NB4 (cell line): Measurements from ENCODE around the gene POLR3B.

Source experiments
- DNase-seq: peaks from one replicate; pipeline ENCODE4 v3.0.0; 2010; ENCODE audit warnings: low read depth
- H3K4me3 ChIP-seq: one replicate; pipeline ENCODE4 v1.5.1; 2011; ENCODE audit warnings: mild to moderate bottlenecking, low read depth, low read length, moderate library complexity
- CTCF ChIP-seq: IDR thresholded peaks from one replicate; pipeline ENCODE4 v1.5.1; 2012; ENCODE audit warnings: low read depth, low read length
- MAX ChIP-seq: IDR thresholded peaks from 2 replicates; pipeline ENCODE4 v1.6.1; 2011; ENCODE audit warnings: low read depth, low read length
- MYC ChIP-seq: IDR thresholded peaks from 2 replicates; pipeline ENCODE4 v1.6.1; 2011; ENCODE audit warnings: low read depth, low read length
- POLR2A ChIP-seq: IDR thresholded peaks from 2 replicates; pipeline ENCODE4 v1.6.1; 2011; ENCODE audit warnings: mild to moderate bottlenecking; ENCODE audit not compliant: insufficient read length; ENCODE audit errors: extremely low read depth

Gene POLR3B

GRCh38 chr12:106412563-106412962 lies 55.0 kb downstream of the POLR3B start:
- no peak for DNase-seq
- H3K4me3 ChIP-seq = no peak overlapping the region
- no peak for TF ChIP-seq POLR2A
- TF ChIP-seq MAX = no peak
- TF ChIP-seq MYC = no peak
- no peak for TF ChIP-seq CTCF

GRCh38 chr12:106415134-106415533 lies 57.6 kb downstream of the POLR3B start:
- H3K4me3 ChIP-seq = no peak overlapping the region
- no peak for TF ChIP-seq MAX
- TF ChIP-seq MYC = no peak
- TF ChIP-seq POLR2A = no peak
- TF ChIP-seq CTCF = no peak
- no peak for DNase-seq

- TF ChIP-seq MYC (no peak), CTCF (no peak), POLR2A (no peak), MAX (no peak)
- H3K4me3 ChIP-seq = no peak overlapping the region
- no peak for DNase-seq
Observed at GRCh38 chr12:106416273-106416672, 58.7 kb downstream of the POLR3B start.

- no peak for DNase-seq
- TF ChIP-seq MYC = no peak
- no peak for TF ChIP-seq MAX
- TF ChIP-seq POLR2A = no peak
- no peak for TF ChIP-seq CTCF
- H3K4me3 ChIP-seq = no peak overlapping the region
Observed at GRCh38 chr12:106417926-106418910, 60.7 kb downstream of the POLR3B start.

- TF ChIP-seq CTCF = no peak
- no peak for TF ChIP-seq MAX
- no peak for TF ChIP-seq POLR2A
- TF ChIP-seq MYC = no peak
Observed at GRCh38 chr12:106418970-106419369, 61.4 kb downstream of the POLR3B start.

More at GRCh38 chr12:106418970-106419369, 61.4 kb downstream of the POLR3B start:
- DNase-seq = no peak
- no peak overlapping the region for H3K4me3 ChIP-seq
